Measurements from ENCODE around the gene IFNA14.
"Not testable (repeated sequence)": the region's sequence is repeated elsewhere in the genome, so short reads cannot be mapped to it uniquely, and the experiment has no call there.

IFNA14 gene

GRCh38 chr9:21239911-21240310, at the start of gene IFNA14:
IFNA14 (minus strand) TSS chr9:21240005; CDS start chr9:21239935, 70 bp downstream.
- no peak for DNase-seq (ENCODE audit: low read depth)

DNA sequence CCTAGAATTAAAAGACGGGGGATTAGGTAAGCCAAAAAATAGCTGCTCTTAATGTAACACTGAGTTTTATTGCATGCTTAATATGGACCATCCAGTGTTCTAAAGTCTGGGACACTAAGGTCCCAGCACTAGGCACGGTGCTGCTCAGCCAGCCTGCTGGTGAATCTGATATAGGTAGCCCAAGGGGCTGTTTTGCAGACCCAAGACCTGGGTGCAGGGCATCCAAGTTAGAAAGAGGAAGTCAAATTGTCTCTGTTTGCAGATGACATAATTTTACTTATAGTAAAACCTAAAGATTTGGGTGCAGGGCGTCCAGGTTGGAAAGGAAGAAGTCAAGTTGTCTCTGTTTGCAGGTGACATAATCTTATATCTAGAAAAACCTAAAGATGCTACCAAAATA, 47.5 kb upstream of the IFNA14 start:
- no peak for DNase-seq (ENCODE audit: low read depth)

- DNase-seq (ENCODE audit: low read depth), result no peak
Observed at GRCh38 chr9:21286659-21287058, 46.9 kb upstream of the IFNA14 start.

GRCh38 chr9:21286099-21286498, 46.3 kb upstream of the IFNA14 start:
- no peak for DNase-seq (ENCODE audit: low read depth)

DNA sequence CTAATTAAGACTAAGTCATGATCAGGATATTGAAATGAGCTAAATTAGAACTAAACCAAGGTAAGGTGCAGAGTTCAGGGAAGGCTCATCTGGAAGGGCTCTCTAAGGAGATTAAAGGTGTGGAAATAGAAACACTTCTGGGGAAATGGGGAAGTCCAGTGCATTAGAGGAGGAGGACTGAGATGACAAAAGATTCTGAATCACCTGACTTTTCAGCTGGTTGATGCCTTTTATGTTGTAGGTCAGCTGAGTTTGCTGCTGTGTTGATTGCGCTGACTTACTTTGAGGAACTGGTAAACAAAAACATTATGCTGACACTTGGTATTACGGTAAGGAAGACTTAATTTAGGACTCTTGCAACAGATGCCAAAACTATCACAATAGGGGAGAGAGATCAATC, 41.5 kb upstream of the IFNA14 start:
- DNase-seq (ENCODE audit: low read depth), result no peak

DNA sequence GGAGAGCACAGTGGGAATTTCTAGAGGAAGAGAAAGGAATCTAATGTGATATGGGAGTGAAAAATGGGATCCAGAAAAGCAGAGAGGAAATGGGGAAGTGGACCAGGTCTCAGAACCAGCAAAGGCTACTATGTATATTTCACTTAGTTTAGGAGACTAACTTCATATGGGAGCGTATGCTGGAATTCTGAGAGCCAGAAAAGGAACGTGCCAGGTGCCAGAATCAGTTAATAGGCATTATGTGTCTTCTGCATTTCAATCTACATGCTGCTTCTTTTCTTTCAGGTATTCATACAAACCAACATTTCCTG, 28.5 kb upstream of the IFNA14 start:
- no peak for DNase-seq (ENCODE audit: low read depth)

DNA sequence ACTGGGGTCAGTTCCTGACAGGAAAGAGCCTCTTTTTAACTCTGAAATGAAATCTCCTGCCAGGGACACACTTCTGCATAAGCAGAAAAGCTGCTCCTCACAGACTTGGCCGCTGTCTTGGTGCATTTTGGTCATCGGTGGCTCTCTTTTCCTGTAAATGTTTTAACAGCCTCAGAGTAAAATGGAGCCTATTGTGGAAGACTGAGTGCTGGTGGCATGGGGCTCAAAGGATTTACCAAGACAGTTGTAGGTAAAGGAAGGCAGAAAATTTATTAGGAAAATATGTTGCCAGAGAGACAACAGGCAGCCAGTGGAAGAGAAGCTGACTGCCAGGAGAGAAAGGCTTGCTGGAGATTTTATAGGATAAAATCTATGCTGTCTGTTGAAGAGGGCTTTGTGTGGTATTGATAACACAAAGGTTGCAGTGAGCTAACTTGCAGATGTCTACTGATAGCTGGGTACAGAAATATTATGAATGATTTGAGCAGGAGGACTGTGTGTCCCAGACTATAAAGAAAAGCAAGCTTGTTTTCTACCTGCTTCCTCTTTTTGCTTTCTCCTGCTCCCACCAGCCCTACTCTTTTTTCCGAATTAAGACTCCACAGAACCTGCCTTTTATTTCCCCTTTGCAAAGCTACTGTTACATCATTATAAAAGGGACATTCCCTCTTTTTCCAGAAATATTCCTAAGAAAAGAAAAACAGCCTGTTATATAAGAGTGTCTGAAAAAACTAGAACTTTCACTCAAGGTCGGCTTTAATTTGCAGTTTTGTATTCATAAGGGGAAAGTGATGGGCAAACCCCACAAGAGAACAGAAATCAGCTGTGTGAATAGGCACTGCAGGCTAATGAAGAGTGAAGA, 27.9 kb upstream of the IFNA14 start:
- DNase-seq (ENCODE audit: low read depth), result no peak

GRCh38 chr9:21266733-21267484, 27.1 kb upstream of the IFNA14 start:
- DNase-seq (ENCODE audit: low read depth), result no peak

DNA sequence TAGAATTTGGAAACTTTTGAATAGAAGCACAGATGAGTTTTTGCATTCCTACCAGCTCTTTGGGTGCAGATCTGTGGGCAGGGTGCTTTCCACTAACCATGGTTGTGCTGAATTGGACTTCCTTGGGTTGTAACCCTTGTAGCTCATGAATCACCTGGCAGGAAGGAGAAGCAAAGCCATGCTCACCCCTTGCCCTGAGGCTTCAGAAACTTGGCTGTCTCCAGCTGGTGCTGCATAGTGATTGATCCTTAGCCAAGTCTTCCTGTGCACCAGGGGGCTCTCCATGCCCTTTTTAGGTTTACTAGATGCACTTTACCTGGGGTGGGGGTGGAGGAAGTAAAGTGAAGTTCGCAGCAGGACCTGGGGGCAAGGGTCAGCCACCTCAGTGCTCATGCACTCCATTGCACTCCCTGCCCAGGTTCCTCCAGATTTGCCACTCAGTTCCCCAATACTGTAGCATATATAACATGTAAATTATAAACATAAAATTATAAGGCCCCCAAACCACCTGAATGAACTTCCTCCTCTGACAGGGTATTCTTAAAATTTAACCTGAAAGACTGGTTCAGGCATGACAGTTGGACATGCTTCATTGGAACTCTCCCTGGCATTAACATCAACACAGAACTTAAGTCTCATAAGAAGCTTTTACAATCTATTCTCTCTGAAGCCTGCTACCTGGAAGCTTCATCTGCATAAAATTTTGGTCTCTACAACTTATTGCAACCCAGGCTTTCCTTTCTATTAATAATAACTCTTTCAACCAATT, 25.8 kb upstream of the IFNA14 start:
- no peak for DNase-seq (ENCODE audit: low read depth)

DNA sequence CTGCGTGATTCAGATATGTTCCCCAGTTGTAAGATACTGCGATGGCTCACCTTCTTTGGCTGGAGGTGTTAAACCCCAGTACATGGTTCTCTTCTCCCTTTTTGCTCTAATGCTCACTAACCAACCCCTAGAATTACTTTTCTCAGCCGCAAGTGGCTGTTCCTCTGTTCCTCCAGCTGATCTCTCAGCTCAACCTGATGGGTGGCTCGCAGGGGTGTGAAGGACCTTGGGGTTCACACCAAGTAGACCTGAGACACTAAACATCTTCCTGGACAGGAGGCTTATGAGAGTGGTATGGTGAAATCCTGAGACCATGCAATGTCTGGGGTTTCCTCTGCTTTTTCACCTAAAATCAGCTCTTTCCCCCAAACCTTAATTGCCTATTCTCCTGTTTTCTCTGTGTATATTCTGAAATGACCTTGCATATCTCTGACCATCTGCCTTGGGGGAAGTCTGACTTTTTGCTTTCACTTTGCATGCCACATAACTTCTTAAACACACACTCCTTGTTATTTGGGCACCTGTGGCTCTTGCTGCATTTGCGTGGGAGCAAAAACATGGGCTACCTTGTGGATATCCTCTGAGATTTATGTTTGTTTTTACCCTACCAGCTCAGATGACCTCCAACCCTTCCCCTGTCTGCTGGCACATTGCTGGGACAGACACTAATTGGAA, 15.9 kb upstream of the IFNA14 start:
- no peak for DNase-seq (ENCODE audit: low read depth)

DNA sequence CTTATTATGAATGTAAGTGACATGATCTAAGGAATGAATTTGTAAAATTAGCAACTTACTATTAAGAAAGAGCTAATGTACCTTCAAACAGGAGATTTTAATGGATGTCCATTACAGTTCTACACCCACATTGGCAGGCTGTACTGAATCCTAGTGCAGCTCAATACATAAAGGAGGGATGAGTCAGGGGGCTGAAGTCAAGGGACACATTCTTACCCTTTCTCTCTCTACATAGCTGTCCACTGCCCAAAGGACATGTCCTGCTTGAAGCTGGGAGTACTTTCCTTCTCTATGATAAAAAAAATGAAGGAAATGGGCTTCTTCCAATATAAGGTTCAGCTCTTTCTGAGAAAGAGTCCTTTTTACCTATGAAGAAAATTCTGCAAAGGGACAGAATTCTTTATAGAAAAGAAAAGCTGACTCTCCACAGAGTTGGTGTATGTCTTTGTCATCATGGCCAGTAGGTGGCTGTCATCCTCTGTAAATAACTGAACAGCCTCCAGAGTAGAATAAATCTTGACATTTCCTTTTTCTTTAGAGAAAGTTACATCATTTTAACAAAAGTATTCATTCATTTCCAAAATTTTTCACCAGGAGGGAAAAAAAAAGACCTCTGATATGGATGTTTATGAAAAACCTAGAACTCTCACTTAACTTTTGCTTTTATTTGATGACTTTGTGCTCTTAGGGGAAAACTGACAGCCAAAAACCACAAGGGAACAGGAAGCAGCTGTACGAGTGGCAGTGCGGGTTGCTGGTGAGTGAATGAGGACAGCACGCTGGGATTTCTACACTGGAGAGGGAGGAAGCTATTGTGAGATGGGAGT, 13.1 kb upstream of the IFNA14 start:
- DNase-seq (ENCODE audit: low read depth), result no peak

DNA sequence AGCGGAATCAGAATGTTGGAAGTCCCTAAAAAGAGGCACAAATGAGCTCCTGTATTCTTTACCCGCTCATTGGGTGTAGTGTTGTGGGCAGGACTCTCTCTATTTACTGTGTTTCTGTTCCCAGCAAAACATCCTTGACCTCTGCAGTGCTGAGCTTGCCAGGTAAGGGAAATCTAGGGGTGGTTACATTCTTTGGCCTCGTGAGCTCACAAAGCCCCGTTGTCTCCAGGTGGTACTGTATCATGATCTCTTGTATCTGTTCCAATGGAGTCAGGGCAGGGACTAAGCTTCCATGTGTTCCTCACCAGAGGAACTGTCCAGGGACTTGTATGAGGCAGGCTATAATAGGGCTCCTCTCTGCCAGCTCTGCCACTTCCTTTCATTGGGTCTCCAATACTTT, 11.8 kb upstream of the IFNA14 start:
- no peak for DNase-seq (ENCODE audit: low read depth)

DNA sequence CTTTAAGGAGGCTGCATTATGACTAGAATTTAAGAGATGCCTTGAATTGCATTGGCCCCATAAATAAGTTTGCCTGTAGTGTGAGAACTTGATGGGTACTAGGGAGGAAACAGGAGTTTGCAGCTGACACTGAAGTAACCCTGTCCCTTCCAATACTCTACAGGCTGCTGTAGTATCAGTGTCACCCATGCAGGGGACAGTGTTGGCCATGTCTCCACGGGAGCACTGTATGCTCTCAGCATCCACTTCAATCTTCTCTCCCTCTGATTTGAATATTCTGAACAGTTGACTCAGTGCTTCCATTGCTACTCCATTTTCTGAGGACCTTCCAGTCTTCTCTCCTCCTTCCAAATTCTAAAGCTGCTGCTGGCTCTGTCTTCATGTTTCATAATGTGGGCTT, 11.4 kb upstream of the IFNA14 start:
- no peak for DNase-seq (ENCODE audit: low read depth)

- DNase-seq (ENCODE audit: low read depth), result no peak
Observed at GRCh38 chr9:21244836-21245235, 5.0 kb upstream of the IFNA14 start.

DNA sequence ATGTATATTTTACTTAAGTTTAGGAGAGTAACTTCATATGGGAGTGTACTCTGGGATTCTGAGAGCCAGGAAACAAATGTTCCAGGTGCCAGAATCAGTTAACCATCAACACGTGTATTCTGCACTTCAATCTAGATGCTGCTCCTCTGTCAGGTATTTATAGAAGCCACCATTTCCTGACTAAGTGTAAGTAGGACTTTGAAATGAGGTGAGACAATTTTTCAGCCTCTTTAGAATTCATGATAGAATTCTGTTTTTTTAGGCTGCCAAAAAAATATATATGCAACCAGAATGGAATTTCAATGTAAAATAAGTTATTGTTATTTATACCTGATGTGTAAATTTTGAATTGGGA, 3.5 kb downstream of the IFNA14 start:
- not testable (repeated sequence) for DNase-seq (ENCODE audit: low read depth)

DNA sequence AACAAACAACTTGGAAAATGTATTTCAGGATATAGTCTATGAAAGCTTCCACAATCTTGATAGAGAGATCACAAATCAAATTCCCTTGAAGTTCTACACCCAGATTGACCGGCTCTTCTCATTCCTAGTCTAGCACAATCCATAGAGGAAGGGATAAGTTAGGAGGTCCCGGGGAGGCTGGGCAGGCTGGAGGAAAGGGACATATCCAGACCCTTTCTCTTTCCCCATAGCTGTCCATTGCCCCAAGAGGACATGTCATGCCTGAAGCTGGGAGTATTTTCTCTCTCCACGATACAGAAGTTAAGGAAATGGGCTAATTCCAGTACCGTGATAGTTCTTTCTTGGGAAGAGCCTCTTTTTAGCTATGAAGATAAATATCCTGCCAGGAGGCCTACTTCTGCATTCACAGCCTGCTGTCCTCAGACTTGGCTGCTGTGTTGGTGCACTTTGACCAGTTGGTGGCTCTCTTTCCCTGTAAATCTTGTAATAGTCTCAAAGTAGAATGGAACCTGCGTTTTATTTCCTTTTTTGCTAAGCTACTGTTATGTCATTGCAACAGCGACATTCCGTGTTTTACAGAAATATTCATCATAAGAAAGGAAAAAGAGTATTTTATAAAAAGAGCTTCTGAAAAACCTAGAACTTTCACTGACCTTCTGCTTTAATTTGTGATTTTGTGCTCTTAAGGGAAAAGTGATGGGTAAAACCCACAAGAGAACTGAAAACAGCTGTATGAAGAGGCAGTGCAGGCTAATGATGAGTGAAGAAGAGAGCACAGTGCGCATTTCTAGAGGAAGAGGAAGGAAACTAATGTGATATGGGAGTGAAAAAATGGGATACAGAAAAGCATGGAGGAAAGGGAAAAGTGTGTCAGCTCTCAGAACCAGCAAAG, 4.1 kb downstream of the IFNA14 start:
- DNase-seq (ENCODE audit: low read depth), result not testable (repeated sequence)

DNA sequence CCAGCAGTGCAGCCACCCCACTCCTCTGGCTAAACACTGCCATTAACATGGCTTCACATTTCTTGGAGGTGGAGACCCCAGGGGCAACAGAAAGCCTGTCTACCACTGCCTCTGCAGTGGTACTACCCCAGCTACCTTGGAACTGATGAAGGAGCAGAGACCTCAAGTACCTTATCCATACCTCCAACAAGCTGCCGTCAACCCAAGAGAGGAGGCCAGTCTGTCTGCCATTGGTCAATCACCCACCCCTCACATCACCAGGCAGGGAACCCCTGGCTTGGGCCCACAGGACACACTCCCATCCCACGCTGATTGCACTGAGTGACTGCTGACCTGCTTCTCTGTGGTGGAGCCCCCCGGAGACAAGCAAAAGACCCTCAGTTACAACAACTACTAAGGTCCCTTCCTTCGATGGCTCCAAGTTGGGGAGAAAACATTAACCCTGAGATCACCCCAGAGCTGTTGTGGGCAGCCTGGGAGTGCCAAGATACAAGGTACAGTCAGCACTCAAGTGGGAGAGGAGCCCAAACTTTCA, 5.6 kb downstream of the IFNA14 start:
- DNase-seq (ENCODE audit: low read depth), result no peak

- no peak for DNase-seq (ENCODE audit: low read depth)
Observed at GRCh38 chr9:21233258-21233657, 6.5 kb downstream of the IFNA14 start.

- no peak for DNase-seq (ENCODE audit: low read depth)
Observed at GRCh38 chr9:21228122-21228521, 11.7 kb downstream of the IFNA14 start, which contains the start of gene IFNA17. IFNA17 (minus strand) TSS chr9:21228222; CDS start chr9:21228173, 49 bp downstream.

DNA sequence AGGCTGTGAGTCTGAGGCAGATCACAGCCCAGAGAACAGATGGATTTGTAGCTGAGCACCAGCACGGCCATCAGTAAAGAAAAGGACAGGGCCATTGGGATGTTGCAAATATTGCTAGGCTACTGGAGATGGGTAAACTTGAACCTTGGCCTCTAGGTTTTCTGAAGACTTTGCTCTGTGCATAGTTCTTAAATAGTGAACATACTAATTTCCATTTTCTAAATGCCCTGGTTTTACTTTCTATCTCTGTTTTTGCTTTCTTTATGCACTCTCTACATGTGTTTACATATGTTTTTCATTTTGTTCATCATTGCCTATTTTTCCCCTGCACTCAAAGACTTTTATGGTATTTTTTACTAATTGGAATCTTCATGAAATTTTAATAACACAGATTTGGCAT, 22.6 kb downstream of the IFNA14 start, which contains the start of gene IFNA16:
TSS of gene IFNA16 (minus strand) at position 101 of the 400 bp plus-strand sequence. CDS start at position 95, 6 bp downstream.
- not testable (repeated sequence) for DNase-seq (ENCODE audit: low read depth)

All from stimulated activated CD4-positive, alpha-beta T cell treated with anti-CD3 and anti-CD28 coated beads, Interleukin-2, amount 100 ng/mL, for 4 hours (primary cell).